ENCODE results near the gene MUC4. TPM values are rescaled to one million over a fixed set of nuclear protein-coding genes. Genes with fewer than 3 reads are reported as not detected.

Gene MUC4
- 0.03 TPM for total RNA-seq (2021; ENCODE audit: unreplicated experiment)
- not detected for polyA plus RNA-seq (2012; ENCODE audit: insufficient read length)
- percentile 1 among the genes with signal in this experiment for Bru-seq, nascent RNA
- percentile 4 among the genes with signal in this experiment for BruChase-seq, experiment 1, labeled RNA remaining after a 2-hour chase
- percentile 9 among the genes with signal in this experiment for BruChase-seq, experiment 2, labeled RNA remaining after a 6-hour chase
- long read RNA-seq = 0 reads

GRCh38 chr3:195811756-195812155 lies at the start of gene MUC4:
MUC4 (minus strand) TSS chr3:195811929; CDS start chr3:195811817, 112 bp downstream.
- H3K4me3 ChIP-seq (ENCODE audit: low read depth in 2 of 2, low read length in 2 of 2) = no peak within 1 kb of the TSS
- no peak within 1 kb of the TSS for H3K27ac ChIP-seq (ENCODE audit: low read length)
- ATAC-seq = no peak
- intact Hi-C loops (cut with micrococcal nuclease; ENCODE audit: unreplicated experiment) = no loop called here
- CTCF ChIA-PET = no interaction called here
- BruUV-seq (replicated peaks) = no TSS peak
- H3K27me3 ChIP-seq (ENCODE audit: control insufficient read depth, insufficient read depth, low read length) = no peaks in the 10 kb centered on the region
- H3K4me1 ChIP-seq (ENCODE audit: control insufficient read depth, insufficient read depth, low read length) = no peaks in the 10 kb centered on the region
- no peaks in the 10 kb centered on the region for H3K9me3 ChIP-seq (ENCODE audit: control insufficient read depth, insufficient read depth, low read depth, low read length)
- no peaks in the 10 kb centered on the region for H3K36me3 ChIP-seq (ENCODE audit: control insufficient read depth, insufficient read depth, low read length)
- POLR2A ChIA-PET = no interaction called here
- no peak for TF ChIP-seq TCF7L2 (IDR thresholded peaks at IDR 0.05; ENCODE audit: low read depth, low read length)
- no peak for TF ChIP-seq REST (IDR thresholded peaks at IDR 0.05; ENCODE audit: insufficient read depth in 1 of 2, low read depth in 2 of 2, low read length in 1 of 2)
- TF ChIP-seq SIN3A (IDR thresholded peaks at IDR 0.05; ENCODE audit: borderline replicate concordance, insufficient read depth, low read depth, low read length) = no peak
- TF ChIP-seq CTCF (IDR thresholded peaks at IDR 0.05) = no peak
- no peak for TF ChIP-seq POLR2AphosphoS5 (IDR thresholded peaks at IDR 0.05; ENCODE audit: low read depth, low read length)
- DNase-seq (ENCODE audit: low read depth, low spot score) = no peak
- in situ Hi-C loops (cut with HindIII; ENCODE audit: low pct_unique_long_range_greater_than_20kb, low sequenced_read_pairs) = no loop called here

GRCh38 chr3:195860456-195860855 lies 48.7 kb upstream of the MUC4 start:
- POLR2A ChIA-PET = no interaction called here
- no peak overlapping the region for H3K4me3 ChIP-seq (ENCODE audit: low read depth in 2 of 2, low read length in 2 of 2)
- no peak for DNase-seq (ENCODE audit: low read depth, low spot score)
- H3K4me1 ChIP-seq (ENCODE audit: control insufficient read depth, insufficient read depth, low read length) = peaks cover 10% of the 10 kb centered on the region; the same call in 1 of the 2 replicates
- ATAC-seq = no peak
- CTCF ChIA-PET = interaction anchor here (0.6 to 1.7 kb wide), 3 partner anchors 10 to 64 kb away, joined by 8 to 15 read pairs (median 10); no protein-coding TSS in a partner anchor
- intact Hi-C loops (cut with micrococcal nuclease; ENCODE audit: unreplicated experiment) = no loop called here
- H3K27ac ChIP-seq (ENCODE audit: low read length) = no peak overlapping the region
- in situ Hi-C loops (cut with HindIII; ENCODE audit: low pct_unique_long_range_greater_than_20kb, low sequenced_read_pairs) = no loop called here
- no peaks in the 10 kb centered on the region for H3K27me3 ChIP-seq (ENCODE audit: control insufficient read depth, insufficient read depth, low read length)
- BruUV-seq (replicated peaks) = no TSS peak
- H3K9me3 ChIP-seq (ENCODE audit: control insufficient read depth, insufficient read depth, low read depth, low read length) = no peaks in the 10 kb centered on the region
- TF ChIP-seq REST (IDR thresholded peaks at IDR 0.05; ENCODE audit: insufficient read depth in 1 of 2, low read depth in 2 of 2, low read length in 1 of 2) (no peak), CTCF (IDR thresholded peaks at IDR 0.05) (no peak), SIN3A (IDR thresholded peaks at IDR 0.05; ENCODE audit: borderline replicate concordance, insufficient read depth, low read depth, low read length) (no peak), POLR2AphosphoS5 (IDR thresholded peaks at IDR 0.05; ENCODE audit: low read depth, low read length) (no peak), TCF7L2 (IDR thresholded peaks at IDR 0.05; ENCODE audit: low read depth, low read length) (no peak)
- no peaks in the 10 kb centered on the region for H3K36me3 ChIP-seq (ENCODE audit: control insufficient read depth, insufficient read depth, low read length)
